BLaER1 (cell line): ENCODE results near the gene UNC5B.

Experiments
- H3K27ac ChIP-seq: shearing (Covaris generic); formaldehyde crosslinking; 2 replicates; pipeline ENCODE4 v1.8.1; 2022
- H3K27me3 ChIP-seq: shearing (Covaris generic); formaldehyde crosslinking; 2 replicates; pipeline ENCODE4 v1.8.1; 2022
- H3K36me3 ChIP-seq: shearing (Covaris generic); formaldehyde crosslinking; 2 replicates; pipeline ENCODE4 v1.8.1; 2022
- H3K4me1 ChIP-seq: shearing (Covaris generic); formaldehyde crosslinking; 2 replicates; pipeline ENCODE4 v1.8.1; 2022
- H3K4me2 ChIP-seq: shearing (Covaris generic); formaldehyde crosslinking; 2 replicates; pipeline ENCODE4 v1.8.1; 2022
- H3K4me3 ChIP-seq: shearing (Covaris generic); formaldehyde crosslinking; 2 replicates; pipeline ENCODE4 v1.8.1; 2022
- H3K9ac ChIP-seq: shearing (Covaris generic); formaldehyde crosslinking; 2 replicates; pipeline ENCODE4 v1.8.1; 2022
- H3K9me3 ChIP-seq: shearing (Covaris generic); formaldehyde crosslinking; 2 replicates; pipeline ENCODE4 v1.8.1; 2022
- H4K20me1 ChIP-seq: shearing (Covaris generic); formaldehyde crosslinking; 2 replicates; pipeline ENCODE4 v1.8.1; 2022
- Cebpa-rat ChIP-seq: shearing (Covaris generic); IDR thresholded peaks from 2 replicates; pipeline ENCODE4 v1.8.1; 2022

The UNC5B gene

DNA sequence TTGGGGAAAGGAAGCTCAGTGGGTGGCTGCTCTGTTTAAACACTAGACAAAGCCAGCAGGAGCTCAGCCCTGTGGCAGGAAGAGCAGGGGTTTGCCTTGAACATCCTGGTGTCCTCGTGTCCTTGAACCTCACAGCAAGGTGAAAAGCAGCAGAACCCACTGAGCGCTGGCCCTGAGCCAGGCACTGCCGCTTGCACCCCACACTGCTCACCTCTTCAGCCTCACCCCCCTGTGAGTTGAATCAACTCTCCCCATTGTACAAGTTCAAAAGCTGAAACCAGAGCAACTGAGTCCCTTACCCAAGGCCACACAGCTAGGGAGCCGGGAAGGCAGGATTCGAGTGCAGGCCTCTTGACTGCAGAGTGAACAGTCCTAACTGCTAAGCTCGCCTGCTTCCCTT lies 138.7 kb downstream of the UNC5B start:
- Histone ChIP-seq H3K27me3 (no peaks in the 10 kb centered on the region; the same call in 1 of the 2 replicates), H3K4me1 (no peaks in the 10 kb centered on the region), H4K20me1 (peaks cover 49% of the 10 kb centered on the region), H3K4me2 (no peak overlapping the region), H3K36me3 (peaks cover 74% of the 10 kb centered on the region), H3K9ac (no peak overlapping the region), H3K27ac (no peak overlapping the region), H3K9me3 (no peaks in the 10 kb centered on the region), H3K4me3 (no peak overlapping the region)
- no peak for TF ChIP-seq Cebpa-rat

DNA sequence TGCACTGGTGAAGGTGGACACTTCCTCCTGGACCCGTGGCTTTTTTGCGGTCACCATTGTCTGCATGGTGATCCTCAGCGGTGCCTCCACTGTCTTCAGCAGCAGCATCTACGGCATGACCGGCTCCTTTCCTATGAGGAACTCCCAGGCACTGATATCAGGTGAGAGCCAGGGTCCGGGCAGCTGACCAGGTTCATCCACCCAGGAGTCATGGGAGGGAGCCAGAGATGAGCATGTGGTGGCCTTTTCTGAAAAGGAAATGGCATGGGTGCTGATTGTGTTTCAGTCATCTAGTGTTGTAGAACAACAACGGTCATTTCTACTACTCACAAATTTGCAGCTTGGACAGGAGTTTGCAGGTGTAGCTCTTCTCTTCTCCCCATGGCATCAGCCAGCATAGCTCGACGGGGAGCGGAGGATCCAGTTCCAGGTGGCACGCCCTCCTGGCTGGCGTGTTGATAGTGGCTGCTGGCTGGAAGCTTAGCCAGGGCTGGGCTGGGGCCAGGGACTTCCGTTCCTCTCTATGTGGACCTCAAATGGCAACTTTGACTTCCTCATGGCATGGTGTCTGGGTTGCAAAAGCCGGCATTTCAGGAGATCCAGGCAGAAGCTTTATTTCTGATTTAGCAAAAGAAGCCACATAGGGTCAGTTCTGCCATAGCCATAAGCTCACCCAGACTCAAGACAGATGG lies 139.4 kb downstream of the UNC5B start:
- no peaks in the 10 kb centered on the region for H3K9me3 ChIP-seq
- peaks cover 81% of the 10 kb centered on the region for H3K36me3 ChIP-seq
- H3K9ac ChIP-seq: no peak overlapping the region
- no peaks in the 10 kb centered on the region for H3K4me1 ChIP-seq
- TF ChIP-seq Cebpa-rat: no peak
- no peak overlapping the region for H3K27ac ChIP-seq
- H3K4me2 ChIP-seq: no peak overlapping the region
- H3K4me3 ChIP-seq: no peak overlapping the region
- peaks cover 48% of the 10 kb centered on the region; the same call in 1 of the 2 replicates for H4K20me1 ChIP-seq
- H3K27me3 ChIP-seq: no peaks in the 10 kb centered on the region; the same call in 1 of the 2 replicates
